GM19238 (cell line): Measurements from ENCODE around the gene HSPA1B.
"Not testable (repeated sequence)": the region's sequence is repeated elsewhere in the genome, so short reads cannot be mapped to it uniquely, and the experiment has no call there.

Experiments
- DNase-seq: peaks from one replicate; pipeline ENCODE4 v3.0.0; 2011; ENCODE audit warnings: low spot score; ENCODE audit not compliant: insufficient read length

Gene HSPA1B

GRCh38 chr6:31827286-31828079 is at the start of gene HSPA1B:
TSS of gene HSPA1B (plus strand) at chr6:31827738. CDS start at chr6:31827951, 213 bp downstream.
- DNase-seq = peak; percentile 85

- DNase-seq = no peak
Measured at GRCh38 chr6:31778193-31778592, 49.3 kb upstream of the HSPA1B start.

- DNase-seq = no peak
Measured at GRCh38 chr6:31778999-31779885, 48.3 kb upstream of the HSPA1B start.

DNA sequence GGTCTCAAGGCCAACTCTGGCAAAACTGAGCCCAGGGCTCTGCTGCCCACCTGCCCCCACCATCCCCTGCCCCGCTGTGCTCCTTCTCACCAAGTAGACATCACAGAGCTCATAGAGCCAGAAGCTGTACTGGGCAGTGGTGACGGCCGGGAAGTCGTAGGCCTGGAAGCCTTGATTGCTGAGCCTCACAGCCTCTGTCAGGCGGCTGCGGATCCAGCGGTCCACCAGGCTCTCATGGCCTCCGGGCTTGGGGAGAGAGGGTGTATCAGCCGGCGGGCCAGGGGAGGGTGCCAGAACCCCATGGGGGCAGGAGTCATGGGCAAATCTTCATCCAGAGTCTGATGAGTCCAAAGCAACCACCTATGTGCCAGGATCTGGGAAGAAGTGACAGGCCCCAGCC is 47.6 kb upstream of the HSPA1B start:
- DNase-seq = no peak

DNA sequence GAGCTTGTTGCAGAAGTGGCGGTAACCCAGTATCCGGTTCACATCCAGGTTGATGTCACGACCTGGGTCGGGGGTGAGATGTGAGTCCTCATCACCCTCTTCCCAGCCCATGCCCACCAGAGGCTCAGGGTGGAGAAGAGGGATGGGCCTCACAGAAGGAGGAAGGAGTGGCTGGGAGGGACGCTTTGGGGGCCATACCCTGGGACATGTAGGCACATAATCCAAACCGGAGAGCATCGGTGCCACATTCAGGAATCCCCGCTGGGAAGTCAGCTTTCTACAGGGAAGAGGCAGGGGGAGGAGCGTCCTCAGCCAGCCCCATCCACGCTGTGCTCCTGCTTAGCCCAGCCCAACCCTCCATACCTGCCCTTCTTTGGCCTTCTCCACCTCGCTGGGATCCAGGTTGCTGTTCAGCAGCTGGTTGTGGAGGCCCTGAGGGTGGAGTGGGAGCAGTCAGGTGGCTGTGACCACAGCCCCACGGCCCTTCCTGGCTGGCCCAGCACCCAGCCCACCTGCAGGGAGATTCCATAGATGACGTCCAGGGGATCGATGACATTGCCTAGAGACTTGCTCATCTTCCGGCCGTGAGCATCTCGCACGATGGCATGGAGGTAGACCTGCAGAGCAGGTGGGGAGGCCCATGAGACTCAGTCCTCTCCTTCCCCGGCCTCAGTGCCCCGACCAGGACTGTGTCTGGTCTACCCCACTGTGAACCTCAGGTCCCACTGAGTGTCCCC is 46.9 kb upstream of the HSPA1B start:
- no peak for DNase-seq

DNA sequence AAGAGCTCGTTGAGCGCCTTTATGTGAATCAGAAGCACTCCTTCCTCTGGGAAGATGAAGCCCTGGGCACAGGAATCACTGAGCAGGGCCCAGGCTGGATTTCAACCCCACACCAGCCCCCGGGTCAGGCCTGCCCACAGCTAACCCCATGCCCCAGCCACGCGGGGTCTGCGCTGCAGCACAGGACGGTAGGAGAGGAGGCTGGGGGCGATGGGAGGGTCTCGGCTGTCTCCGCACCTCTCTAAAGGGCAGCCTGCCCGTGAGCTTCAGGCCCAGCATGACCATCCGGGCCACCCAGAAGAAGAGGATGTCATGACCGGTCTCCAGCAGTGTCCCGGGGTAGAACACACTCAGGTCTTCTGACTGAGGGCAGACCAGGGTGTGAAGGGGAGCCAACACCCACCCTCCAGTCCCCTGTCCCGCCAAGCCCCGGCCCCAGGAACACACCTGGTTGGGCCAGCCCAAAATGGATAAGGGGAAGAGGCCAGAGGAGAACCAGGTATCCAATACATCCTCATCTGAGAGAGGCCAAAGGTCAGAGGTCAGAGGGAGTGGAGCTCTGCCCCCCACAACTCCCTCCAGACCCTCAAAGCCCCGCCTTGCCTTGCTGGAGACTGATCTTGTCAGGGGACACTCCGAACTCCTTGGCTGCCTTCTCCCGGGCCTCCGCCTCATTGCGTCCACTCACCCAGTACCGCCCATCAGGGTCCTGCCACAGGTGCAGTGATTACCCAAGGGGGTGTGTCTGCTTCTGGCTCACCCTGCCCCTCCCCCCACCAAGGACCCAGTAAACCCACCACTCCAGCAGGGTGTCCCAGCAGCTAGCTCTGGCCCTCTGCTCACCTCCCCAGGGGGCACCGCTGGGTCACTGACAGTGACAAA is 46.1 kb upstream of the HSPA1B start:
- no peak for DNase-seq

- no peak for DNase-seq
Measured at GRCh38 chr6:31782126-31782855, 45.2 kb upstream of the HSPA1B start.

GRCh38 chr6:31784098-31784925 is 43.2 kb upstream of the HSPA1B start:
- DNase-seq = no peak

DNA sequence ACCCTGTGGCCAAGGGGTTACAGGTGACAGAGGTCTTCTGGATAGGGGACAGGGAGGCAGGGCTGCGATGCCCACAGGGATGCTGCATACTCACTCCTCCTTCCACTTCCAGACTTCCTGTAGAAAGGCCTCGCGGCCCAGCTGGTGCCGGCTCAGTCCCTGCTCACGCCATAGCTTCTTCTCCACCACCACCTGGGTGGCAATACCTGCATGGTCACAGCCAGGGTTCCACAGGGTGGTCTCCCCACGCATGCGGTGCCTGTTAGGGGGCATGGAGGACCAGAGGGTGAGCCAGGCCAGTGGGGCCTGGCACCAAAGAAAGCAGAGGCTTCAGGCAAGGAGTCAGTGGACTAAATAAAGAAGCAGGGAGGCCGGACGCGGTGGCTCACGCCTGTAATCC is 42.1 kb upstream of the HSPA1B start:
- no peak for DNase-seq

GRCh38 chr6:31791324-31792089 is 36.0 kb upstream of the HSPA1B start:
- DNase-seq = no peak

DNA sequence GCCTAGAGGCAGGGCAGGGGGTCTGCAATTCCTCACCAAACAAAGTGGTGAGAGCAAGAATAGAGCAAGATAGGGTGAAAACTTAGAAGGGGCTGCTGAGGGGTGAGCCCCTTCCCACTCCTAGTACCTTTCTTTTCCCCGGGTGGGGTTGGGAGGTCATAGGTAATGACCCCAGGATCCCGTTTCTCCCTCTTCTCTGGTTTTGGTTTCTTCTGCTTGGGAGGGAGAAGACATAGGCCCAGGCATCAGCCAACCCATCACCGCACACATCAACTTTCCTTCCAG is 35.5 kb upstream of the HSPA1B start:
- DNase-seq = no peak

- no peak for DNase-seq
Measured at GRCh38 chr6:31792761-31793171, 34.8 kb upstream of the HSPA1B start.

DNA sequence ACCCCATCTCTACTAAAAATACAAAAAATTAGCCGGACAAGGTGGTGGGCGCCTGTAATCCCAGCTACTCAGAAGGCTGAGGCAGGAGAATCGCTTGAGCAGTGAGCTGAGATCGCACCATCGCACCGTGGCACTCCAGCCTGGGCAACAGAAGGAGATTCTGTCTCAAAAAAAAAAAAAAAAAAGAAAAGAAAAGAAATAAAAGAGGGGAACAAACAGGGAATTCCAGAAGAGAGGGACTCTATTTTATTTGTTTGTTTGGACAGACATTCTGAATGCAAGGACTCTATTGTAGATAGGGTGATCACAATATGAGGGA is 33.7 kb upstream of the HSPA1B start:
- not testable (repeated sequence) for DNase-seq

DNA sequence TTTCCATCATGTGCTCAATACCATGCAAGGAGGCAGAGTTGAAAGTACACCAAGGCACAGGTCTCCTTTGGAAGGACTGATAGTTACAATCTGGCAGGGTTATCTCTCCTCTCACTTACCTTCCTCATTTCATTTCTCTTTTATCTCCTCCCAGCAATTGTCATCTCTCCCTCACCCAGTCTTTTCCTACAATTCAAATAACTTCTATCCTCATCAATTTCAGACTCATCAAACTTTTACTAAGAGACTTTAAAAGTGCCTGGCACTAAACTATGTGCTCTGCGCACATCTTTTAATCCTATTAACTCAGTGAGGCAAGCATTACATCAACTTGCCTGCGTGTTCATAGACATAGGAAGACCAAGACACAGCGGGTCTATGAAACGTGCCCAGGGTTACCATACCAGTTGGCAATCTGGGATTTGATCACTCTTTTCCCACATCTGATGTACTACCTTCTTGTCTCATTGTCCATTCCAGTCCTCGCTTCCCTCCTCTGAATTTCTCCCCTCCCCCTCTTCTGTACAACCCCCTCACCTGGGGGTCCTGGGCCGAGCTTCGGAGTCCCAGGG is 33.2 kb upstream of the HSPA1B start:
- no peak for DNase-seq

- no peak for DNase-seq
Measured at GRCh38 chr6:31794866-31795615, 32.5 kb upstream of the HSPA1B start.

GRCh38 chr6:31795616-31796298 is 31.8 kb upstream of the HSPA1B start, which contains the start of gene VARS1:
TSS of gene VARS1 (minus strand) at chr6:31795752. CDS start at chr6:31795217, 535 bp downstream.
- peak; percentile 96 for DNase-seq

DNA sequence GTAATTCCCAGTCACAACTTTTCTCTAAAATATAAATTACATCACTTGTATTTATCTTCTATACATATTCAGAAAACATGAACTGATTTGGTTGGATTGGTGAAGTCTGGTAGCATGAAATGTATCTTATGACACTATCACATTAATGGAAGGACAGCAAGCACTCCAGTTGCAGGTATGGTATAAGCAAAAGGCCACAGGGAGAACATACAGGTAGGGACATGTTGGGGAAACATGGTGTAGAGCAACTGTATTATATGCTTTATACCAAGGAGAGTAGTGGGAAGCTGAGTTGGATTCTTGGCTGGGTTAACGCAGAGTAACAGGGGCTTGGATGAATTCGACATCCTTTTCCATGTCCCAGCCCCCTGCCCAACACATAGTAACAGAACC is 30.5 kb upstream of the HSPA1B start:
- DNase-seq = no peak
